DMS53 (cell line): ENCODE results near the gene AUH.

ENCODE experiments used
- DNase-seq: peaks from one replicate; lab custom pipeline; 2025; lab: John Stamatoyannopoulos, UW

Gene AUH

GRCh38 chr9:91246846-91247245, 114.9 kb downstream of the AUH start:
- DNase-seq = no peak

GRCh38 chr9:91245431-91246313, 116.0 kb downstream of the AUH start:
- DNase-seq = peak; percentile 6

DNA sequence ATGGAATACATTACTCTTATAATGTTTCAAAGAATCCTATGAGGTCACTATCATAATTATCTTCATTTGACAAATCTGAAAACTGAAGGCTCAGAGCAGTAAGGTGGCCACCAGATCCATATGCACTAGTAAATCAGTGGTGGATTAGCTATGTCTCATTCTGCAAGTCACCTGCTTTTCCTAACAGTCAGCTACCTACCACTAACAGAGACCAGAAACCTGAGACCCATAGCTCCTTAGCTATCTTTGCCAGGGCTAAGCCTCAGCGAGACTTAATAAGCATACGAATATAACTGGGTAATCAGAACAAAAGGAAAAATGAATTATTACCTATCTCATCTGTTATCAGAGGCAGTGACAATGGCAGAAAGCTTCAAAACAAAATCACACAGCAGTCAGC, 118.7 kb downstream of the AUH start:
- no peak for DNase-seq

- DNase-seq = peak; percentile 11
Measured at GRCh38 chr9:91241909-91242308, 119.8 kb downstream of the AUH start.

DNA sequence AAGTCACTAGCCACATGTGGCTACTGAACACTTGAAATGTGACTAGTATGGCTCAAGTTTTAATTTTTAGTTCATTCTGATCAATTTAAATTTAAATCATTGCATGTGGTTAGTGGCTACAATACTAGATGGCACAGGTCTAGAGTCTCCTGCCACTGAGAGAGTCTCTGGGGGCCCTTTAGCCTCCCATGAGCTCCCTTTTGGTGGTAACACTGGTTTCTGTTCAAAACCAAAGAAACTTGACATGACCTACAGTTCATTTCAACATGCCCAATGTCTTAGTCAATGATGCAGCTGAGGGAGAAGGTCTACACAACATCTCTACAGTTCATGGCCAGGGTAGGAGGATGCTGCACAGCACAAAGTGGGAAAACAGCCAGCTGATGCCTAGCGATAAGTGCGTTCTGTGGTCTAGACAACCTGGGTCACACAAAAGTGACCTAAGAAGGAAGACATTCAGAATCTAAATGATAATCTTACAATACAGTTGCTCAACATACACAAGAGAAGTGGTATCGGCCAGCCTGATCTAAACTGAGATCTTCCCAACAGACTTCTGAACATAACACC, 121.0 kb downstream of the AUH start:
- no peak for DNase-seq

DNA sequence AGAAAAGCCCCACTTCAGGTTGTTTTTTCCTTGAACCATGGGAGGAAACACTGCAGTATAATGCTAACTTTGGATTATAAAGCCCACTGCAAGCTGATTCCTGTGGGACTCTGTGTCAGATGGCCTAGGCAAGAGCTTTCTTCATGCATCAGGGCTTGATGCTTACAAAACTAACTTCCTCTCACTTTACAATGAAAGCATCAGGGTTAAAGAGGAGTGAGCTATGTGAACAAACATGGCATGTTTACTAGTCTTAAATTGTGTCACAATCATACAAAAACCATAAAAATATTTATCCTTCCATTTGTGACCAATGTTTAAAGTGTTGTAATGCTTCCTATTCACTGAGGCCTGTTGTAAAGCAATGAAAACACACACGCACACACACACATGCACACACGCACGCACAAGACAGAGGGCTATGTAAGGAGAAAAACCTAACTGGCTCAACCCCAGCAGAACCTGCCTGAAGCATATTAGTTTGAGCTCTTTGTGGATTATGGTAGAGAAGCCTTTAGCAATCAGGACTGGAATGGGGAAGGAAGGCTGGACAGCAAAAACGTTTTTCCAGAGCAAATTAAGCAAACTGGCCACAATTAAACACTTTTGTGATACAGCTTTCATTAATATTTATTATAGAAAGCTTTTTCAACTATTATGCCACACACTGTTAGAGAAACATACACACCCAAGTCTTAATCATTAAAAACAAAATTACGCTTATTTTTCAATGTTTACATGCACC, 122.2 kb downstream of the AUH start:
- DNase-seq = no peak

GRCh38 chr9:91234523-91234922, 127.2 kb downstream of the AUH start:
- no peak for DNase-seq

- DNase-seq = no peak
Measured at GRCh38 chr9:91231619-91232018, 130.1 kb downstream of the AUH start.

DNA sequence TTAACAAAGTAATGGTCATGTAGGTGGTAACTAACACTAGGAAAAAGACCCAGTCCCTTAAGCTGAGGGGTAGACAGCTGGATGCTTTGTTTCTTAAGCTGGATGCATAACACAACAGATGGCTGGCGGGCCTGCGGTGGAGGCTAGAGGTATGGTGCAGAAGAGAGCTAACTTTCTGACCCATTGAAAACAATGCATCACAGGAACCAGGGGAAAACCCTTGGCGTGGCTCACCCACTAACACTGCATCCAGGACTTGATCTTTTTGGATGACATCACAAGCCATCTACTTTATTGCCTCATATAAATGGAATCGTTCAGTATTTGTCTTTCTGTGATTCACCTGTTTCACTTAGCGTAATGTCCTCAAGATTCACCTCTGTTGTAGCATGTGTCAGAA, 138.7 kb downstream of the AUH start:
- DNase-seq = no peak

DNA sequence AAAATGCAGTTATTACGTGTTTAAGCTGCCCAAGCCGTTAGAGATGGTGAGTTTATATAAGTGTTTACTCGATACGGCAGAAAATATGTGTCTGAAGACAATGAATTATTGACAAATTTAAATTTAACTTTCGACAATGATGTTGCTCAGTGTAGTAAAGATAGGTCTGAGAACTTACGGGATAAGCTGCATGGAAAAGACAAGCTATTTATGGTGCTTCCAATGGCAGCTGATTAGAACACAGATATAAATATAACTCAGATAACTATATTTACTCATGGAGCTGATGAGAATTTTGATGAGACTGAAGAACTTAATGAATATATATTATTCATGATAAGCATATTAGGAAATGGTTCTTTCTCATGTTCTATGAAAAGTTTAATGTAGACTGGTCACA, 139.3 kb downstream of the AUH start:
- no peak for DNase-seq

DNA sequence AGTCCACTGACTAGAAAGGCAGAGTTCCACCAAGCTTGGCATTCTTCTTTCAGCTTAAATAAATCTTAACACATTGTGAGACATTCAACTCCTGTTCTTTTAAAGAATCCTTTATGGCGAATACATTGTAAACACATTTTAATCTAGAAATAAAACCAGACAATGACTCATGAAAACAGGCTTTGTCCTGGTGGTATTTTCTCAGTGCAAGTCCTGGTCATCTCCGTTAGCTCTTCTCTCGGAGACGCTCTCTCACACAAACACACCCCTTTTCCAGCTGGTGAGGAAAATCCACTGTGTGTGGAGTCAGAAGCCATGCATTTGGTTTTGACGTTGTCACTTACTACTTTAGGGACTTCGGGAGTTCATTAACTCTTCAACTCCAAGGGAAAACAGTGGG, 140.4 kb downstream of the AUH start:
- DNase-seq = no peak

DNA sequence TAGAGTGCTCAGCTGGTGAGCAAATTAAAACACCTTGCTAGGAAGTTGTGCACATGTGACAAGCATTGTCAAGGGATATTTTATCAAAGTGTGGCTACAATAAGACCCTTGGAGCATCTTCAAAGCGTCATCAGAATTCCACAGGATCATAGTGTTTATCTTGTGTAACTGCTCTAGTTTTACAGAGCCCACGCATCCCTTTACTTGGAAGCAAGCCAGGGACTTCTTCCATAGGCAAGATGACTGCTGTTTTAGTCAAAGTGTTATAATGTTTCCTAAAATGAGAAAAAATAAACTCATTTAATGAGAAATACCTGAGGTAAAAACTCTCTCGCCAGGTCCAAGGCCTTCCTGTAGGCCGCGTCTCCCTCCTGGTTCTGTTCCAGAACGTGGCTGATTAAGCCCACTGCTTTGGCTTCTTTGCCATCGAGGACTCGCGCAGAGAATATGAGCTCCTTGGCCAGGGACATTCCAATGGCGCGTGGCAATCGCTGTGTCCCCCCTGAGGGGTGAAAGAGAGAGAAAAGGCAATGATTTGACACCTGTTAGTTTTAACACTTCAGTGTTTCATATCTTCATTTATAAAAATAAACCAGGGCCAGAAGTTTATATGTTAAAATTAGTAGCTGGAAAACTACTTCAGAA, 141.1 kb downstream of the AUH start:
- DNase-seq = no peak

DNA sequence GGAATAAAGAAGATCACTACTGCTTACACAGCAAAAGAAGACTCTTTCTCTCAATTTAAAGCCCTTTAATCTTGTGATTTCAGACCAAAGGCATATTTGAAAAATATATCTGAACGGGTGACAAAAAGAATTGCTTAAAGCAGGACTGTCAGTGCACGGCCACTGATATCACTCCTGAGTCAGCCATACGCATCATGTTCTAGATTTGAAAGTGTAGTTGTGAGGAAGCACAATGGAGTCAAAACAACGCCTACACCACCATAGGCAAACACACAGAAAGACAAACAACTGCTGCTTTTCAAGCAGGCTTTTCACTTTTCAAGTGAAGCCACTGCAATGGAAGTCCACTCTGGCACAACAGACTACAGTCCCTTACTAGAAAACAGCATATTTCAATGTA, 141.7 kb downstream of the AUH start:
- DNase-seq = no peak

- no peak for DNase-seq
Measured at GRCh38 chr9:91219557-91219956, 142.2 kb downstream of the AUH start.

DNA sequence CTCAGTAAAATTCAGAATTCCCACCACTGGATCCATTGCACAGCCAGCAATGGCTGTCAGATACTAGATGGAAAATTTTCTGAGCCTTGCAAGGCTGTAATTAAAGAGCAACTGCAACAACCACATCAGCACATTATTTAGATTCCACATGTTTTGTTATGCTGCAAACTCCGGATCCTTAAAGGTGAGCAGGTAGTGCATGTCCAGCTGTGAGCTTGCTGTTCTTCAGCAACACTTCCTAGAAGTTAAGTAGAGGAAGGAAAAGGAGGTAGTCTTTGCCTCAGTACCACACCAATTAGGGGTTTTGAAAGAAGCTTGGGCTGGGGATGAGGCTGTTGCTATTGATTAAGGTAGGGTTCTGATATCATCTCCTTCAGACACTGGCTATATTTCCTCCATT, 144.3 kb downstream of the AUH start:
- no peak for DNase-seq

- DNase-seq = no peak
Measured at GRCh38 chr9:91214867-91215266, 146.9 kb downstream of the AUH start.

GRCh38 chr9:91214086-91214485, 147.6 kb downstream of the AUH start:
- no peak for DNase-seq

DNA sequence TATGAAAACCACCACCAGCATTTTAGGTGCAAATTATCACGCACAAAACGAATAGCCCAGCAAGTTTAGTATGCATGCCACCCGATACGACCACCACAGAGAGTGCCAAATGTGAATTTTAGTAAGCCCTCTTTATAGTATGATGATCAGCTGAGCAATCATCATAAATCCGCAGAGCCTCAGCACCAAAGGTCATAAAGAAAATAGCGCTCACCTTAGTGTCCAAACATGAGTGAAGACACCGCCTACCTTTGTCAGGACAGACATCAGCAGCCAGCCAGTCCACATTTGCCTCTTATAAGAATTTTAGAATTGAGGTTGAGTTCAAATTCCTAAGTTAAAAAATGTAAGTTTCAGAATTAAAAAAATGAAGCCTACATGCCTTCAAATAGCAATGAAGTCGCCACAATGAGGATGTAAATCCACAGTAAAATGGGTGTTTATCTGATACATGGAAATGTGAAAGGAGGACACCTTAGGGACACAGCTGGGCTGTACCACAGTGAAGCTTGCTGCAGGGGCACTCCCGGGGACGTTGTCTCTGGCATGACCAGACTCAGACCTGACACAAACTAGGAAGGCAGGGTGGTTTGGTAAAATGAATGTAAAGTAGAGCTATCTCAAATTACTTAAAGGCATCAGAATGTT, 149.0 kb downstream of the AUH start:
- peak; percentile 31 for DNase-seq

DNA sequence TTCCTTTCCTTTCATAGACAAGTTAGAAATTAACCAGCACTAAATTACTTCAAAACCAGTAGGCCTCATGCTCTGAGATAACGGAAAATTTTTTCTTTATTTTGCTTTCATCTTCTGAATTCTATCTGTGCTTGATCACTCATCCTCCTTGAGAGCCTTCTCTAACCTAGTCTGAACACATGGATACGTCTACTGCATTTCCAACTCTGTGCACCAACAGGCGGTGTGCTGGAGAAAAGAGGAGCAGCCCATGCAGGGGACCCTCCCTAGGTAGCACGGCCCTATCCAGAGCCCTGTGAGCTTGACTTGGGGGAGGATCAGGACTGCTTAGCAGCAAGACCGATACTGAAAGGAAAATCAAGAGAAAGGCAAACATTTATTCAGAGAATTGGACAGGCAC, 149.8 kb downstream of the AUH start:
- peak; percentile 60 for DNase-seq

- DNase-seq = peak; percentile 26
Measured at GRCh38 chr9:91211414-91211813, 150.3 kb downstream of the AUH start.

GRCh38 chr9:91210318-91210717, 151.4 kb downstream of the AUH start:
- DNase-seq = no peak

GRCh38 chr9:91208837-91209236, 152.9 kb downstream of the AUH start:
- no peak for DNase-seq
